Stomach (tissue), 4 donors: ENCODE data around the gene TMEM247.

Experiments
- CTCF ChIP-seq, 7 experiments: fragments of 450-650 bp in 4 of 7; fragments of 200-600 bp in 3 of 7; sonication (generic) in 3 of 7; IDR thresholded peaks; one replicate each; pipeline ENCODE4 v1.5.1; 2016 to 2019; ENCODE audit warnings: antibody characterized with exemption in 7 of 7, control low read depth in 2 of 7, mild to moderate bottlenecking in 1 of 7
- POLR2A ChIP-seq, 4 donors: fragments of 450-650 bp; IDR thresholded peaks; one replicate each; pipeline ENCODE4 v1.6.1; 2016; ENCODE audit warnings: antibody characterized with exemption in 4 of 4, control low read depth in 2 of 4, mild to moderate bottlenecking in 1 of 4, moderate library complexity in 1 of 4

- TF ChIP-seq CTCF (IDR thresholded peaks at IDR 0.05) (no peak), POLR2A (IDR thresholded peaks at IDR 0.05) (no peak)
Observed at GRCh38 chr2:46441838-46442712, 37.3 kb upstream of the TMEM247 start.
